ENCODE data around the gene MED27.

DNA sequence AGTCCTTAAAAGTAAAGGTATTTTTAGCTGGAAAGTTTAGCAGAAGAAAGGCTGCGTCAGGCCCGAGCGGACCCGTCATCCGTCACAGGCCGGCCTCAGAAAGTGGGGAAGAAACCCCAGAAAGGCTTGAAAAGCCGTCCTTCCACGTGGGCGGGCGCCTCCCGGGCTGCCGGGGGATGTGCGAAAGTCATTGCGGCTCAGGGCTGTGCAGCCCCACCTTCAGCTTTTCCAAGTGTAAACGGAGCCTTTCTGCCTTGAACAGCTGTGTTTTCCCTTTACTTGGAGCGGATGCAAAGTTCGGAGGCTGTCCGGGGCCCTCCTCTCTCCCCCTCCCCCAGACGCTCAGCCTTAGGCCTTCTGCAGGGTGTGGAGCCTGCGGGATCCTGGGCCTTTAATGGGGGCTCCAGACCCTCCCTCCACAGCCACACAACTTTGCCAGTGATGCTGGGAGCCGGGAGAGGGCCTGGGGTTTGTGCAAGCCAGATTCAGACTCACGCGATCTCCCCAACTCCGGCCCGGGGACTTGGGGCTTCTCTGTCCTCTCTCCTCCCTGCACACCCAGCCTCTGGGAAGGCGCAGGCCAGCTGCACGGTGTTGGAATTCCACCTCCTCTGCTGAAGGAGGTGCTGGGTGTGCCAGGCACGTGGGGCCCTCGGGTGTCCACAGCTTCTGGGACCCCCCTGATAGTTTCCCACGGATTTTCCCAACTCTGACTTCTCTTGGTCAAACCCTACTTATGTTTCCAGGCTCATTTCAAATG lies 244.3 kb downstream of the MED27 start:
- TF ChIP-seq SSRP1 (CRISPR knock-in tag; IDR thresholded peaks at IDR 0.05) (no peak), NPAS2 (CRISPR knock-in tag; IDR thresholded peaks at IDR 0.05; ENCODE audit: borderline replicate concordance) (no peak), BORCS8-MEF2B (CRISPR knock-in tag; IDR thresholded peaks at IDR 0.05) (no peak), MTF1 (CRISPR knock-in tag; IDR thresholded peaks at IDR 0.05) (no peak), GABPA (IDR thresholded peaks at IDR 0.05; ENCODE audit: low read depth, low read length) (no peak), GABPA (CRISPR knock-in tag; IDR thresholded peaks at IDR 0.05; ENCODE audit: low read depth) (no peak), FOXJ3 (CRISPR knock-in tag; IDR thresholded peaks at IDR 0.05; ENCODE audit: borderline replicate concordance) (no peak), ZSCAN20 (CRISPR knock-in tag; IDR thresholded peaks at IDR 0.05; ENCODE audit: borderline replicate concordance) (no peak)
